ENCODE data around the gene KCTD15. TPM values are rescaled to one million over a fixed set of nuclear protein-coding genes. Genes with fewer than 3 reads are reported as not detected.

The KCTD15 gene
- total and polyA plus RNA-seq, 2 of the 4 experiments (the other 2 are of a cell fraction) = 16.3 to 19.6 TPM

DNA sequence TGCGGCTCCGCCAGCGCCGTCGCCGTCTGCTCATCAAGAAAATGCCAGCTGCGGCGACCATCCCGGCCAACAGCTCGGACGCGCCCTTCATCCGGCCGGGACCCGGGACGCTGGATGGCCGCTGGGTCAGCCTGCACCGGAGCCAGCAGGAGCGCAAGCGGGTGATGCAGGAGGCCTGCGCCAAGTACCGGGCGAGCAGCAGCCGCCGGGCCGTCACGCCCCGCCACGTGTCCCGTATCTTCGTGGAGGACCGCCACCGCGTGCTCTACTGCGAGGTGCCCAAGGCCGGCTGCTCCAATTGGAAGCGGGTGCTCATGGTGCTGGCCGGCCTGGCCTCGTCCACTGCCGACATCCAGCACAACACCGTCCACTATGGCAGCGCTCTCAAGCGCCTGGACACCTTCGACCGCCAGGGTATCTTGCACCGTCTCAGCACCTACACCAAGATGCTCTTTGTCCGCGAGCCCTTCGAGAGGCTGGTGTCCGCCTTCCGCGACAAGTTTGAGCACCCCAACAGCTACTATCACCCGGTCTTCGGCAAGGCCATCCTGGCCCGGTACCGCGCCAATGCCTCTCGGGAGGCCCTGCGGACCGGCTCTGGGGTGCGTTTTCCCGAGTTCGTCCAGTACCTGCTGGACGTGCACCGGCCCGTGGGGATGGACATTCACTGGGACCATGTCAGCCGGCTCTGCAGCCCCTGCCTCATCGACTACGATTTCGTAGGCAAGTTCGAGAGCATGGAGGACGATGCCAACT is 24.4 kb upstream of the KCTD15 start (continued):
- TF ChIP-seq BHLHE40 (IDR thresholded peaks at IDR 0.05; ENCODE audit: low read depth, low read length) (no peak), FOS (IDR thresholded peaks at IDR 0.05; ENCODE audit: low read depth, low read length) (no peak), RAD21 (IDR thresholded peaks at IDR 0.05; ENCODE audit: low read length) (no peak)
- TF ChIP-seq, protein P1, sequence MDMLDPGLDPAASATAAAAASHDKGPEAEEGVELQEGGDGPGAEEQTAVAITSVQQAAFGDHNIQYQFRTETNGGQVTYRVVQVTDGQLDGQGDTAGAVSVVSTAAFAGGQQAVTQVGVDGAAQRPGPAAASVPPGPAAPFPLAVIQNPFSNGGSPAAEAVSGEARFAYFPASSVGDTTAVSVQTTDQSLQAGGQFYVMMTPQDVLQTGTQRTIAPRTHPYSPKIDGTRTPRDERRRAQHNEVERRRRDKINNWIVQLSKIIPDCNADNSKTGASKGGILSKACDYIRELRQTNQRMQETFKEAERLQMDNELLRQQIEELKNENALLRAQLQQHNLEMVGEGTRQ (IDR thresholded peaks at IDR 0.05; ENCODE audit: low read depth, low read length) = no peak

DNA sequence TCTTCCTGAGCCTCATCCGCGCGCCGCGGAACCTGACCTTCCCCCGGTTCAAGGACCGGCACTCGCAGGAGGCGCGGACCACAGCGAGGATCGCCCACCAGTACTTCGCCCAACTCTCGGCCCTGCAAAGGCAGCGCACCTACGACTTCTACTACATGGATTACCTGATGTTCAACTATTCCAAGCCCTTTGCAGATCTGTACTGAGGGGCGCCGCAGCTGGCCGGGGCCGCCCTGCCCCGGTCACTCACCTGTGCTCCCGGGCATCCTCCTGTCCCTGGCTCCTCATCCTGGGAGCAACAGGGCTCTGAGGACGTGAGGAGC is 23.9 kb upstream of the KCTD15 start:
- POLR2A ChIA-PET (ENCODE audit: unreplicated experiment) = no interaction called here
- H3K79me1 ChIP-seq (ENCODE audit: low read depth in 1 of 2, low read length in 2 of 2) = no peaks in the 10 kb centered on the region
- WGBS, 2 experiments (ENCODE audit: extremely low coverage in 2 of 2, insufficient read length in 1 of 2) = 90% methylated on average over 19 of the region's 23 CpGs; no CpG with 5 or more reads in 1 of the 2 experiments
- no peak overlapping the region for H2BK120ac ChIP-seq (ENCODE audit: low read depth, low read length)
- H2AK9ac ChIP-seq (replicated peaks; ENCODE audit: low read depth, low read length, poor library complexity) = no peak overlapping the region
- no peak overlapping the region for H3K27ac ChIP-seq (ENCODE audit: insufficient read depth, low read length)
- H3K14ac ChIP-seq (replicated peaks; ENCODE audit: low read depth, low read length) = no peak overlapping the region
- H3K36me3 ChIP-seq (ENCODE audit: control insufficient read depth, insufficient read depth, low read length) = no peaks in the 10 kb centered on the region
- in situ Hi-C loops (cut with MboI; ENCODE audit: low sequenced_read_pairs) (loop anchor here (5.0 kb wide), 1 partner anchor 346 kb away; no protein-coding TSS in a partner anchor), dilution Hi-C loops (cut with HindIII; ENCODE audit: low sequenced_read_pairs, unreplicated experiment) (no loop called here), intact Hi-C loops (cut with micrococcal nuclease) (loop anchor here (5.0 to 10.0 kb wide), 2 partner anchors 251 to 648 kb away; partner anchors contain the start of gene PEPD)
- ATAC-seq (ENCODE audit: low read depth) = no peak
- BruUV-seq (replicated peaks) = no TSS peak
- H4K5ac ChIP-seq (ENCODE audit: low read depth, low read length) = no peak overlapping the region
- DNase-seq = no peak
- no peak overlapping the region for H3K23ac ChIP-seq (ENCODE audit: low read depth, low read length)
- no peak overlapping the region for H4K91ac ChIP-seq (ENCODE audit: insufficient read depth, low read depth, low read length)
- no peaks in the 10 kb centered on the region for H3K4me1 ChIP-seq (ENCODE audit: control insufficient read depth, insufficient read depth, low read length)
- H3K56ac ChIP-seq (ENCODE audit: extremely low read depth, insufficient read depth, low read length) = no peak overlapping the region
- no peak overlapping the region for H2AFZ ChIP-seq (replicated peaks; ENCODE audit: low read length, poor library complexity)
- no peak overlapping the region for H2BK5ac ChIP-seq (ENCODE audit: low read depth, low read length, poor library complexity, severe bottlenecking)
- no peak overlapping the region for H4K8ac ChIP-seq (ENCODE audit: low read depth in 2 of 2, low read length in 2 of 2)
- no peak overlapping the region for H2AK5ac ChIP-seq (ENCODE audit: low read depth, low read length)
- no peaks in the 10 kb centered on the region for H3K9me3 ChIP-seq (ENCODE audit: control insufficient read depth, insufficient read depth, low read length)
- H3K4me2 ChIP-seq (ENCODE audit: low read depth, low read length) = no peak overlapping the region
- no peak overlapping the region for H3K4me3 ChIP-seq (ENCODE audit: insufficient read depth, low read depth, low read length)
- no peak overlapping the region for H3K9ac ChIP-seq (ENCODE audit: low read depth, low read length)
- H2BK20ac ChIP-seq (ENCODE audit: low read depth, low read length) = no peak overlapping the region
- H3K27me3 ChIP-seq (ENCODE audit: control insufficient read depth, insufficient read depth, low read length) = peaks cover 4% of the 10 kb centered on the region; the same call in 1 of the 2 replicates
- H3K9me1 ChIP-seq (ENCODE audit: insufficient read depth, low read length) = 0 out of 2 replicates have a peak, but pooled peaks cover 2% of the 10 kb centered on the region
- H2BK15ac ChIP-seq (ENCODE audit: low read depth, low read length) = no peak overlapping the region
- no peak overlapping the region for H3K18ac ChIP-seq (ENCODE audit: low read depth, low read length)
- CTCF ChIA-PET = no interaction called here
- H4K20me1 ChIP-seq (ENCODE audit: insufficient read depth, low read length) = no peaks in the 10 kb centered on the region
- no peak overlapping the region for H3K4ac ChIP-seq (ENCODE audit: low read depth, low read length)
- no peak for TF ChIP-seq BHLHE40 (IDR thresholded peaks at IDR 0.05; ENCODE audit: low read depth, low read length)
- no peak for TF ChIP-seq NFE2L2 (IDR thresholded peaks at IDR 0.05; ENCODE audit: low read depth, low read length)
- TF ChIP-seq POLR2A (IDR thresholded peaks at IDR 0.05; ENCODE audit: low read depth, low read length) = no peak
- TF ChIP-seq RFX5 (IDR thresholded peaks at IDR 0.05; ENCODE audit: low read depth, low read length) = no peak
- no peak for TF ChIP-seq RAD21 (IDR thresholded peaks at IDR 0.05; ENCODE audit: low read length)
- TF ChIP-seq CTCF (conservative IDR thresholded peaks at IDR 0.05; ENCODE audit: low read depth, low read length) = no peak
- no peak for TF ChIP-seq RCOR1 (IDR thresholded peaks at IDR 0.05; ENCODE audit: insufficient replicate concordance, low read length)
- TF ChIP-seq SMC3 (IDR thresholded peaks at IDR 0.05; ENCODE audit: low read depth, low read length) = no peak
- TF ChIP-seq, protein P1 (IDR thresholded peaks at IDR 0.05; ENCODE audit: low read depth, low read length) = no peak
- no peak for TF ChIP-seq FOS (IDR thresholded peaks at IDR 0.05; ENCODE audit: low read depth, low read length)
- TF ChIP-seq, protein P2, sequence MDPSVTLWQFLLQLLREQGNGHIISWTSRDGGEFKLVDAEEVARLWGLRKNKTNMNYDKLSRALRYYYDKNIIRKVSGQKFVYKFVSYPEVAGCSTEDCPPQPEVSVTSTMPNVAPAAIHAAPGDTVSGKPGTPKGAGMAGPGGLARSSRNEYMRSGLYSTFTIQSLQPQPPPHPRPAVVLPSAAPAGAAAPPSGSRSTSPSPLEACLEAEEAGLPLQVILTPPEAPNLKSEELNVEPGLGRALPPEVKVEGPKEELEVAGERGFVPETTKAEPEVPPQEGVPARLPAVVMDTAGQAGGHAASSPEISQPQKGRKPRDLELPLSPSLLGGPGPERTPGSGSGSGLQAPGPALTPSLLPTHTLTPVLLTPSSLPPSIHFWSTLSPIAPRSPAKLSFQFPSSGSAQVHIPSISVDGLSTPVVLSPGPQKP (IDR thresholded peaks at IDR 0.05; ENCODE audit: borderline replicate concordance, low read depth, low read length) = no peak

Measured in IMR-90 (cell line).